ENCODE data around the gene PXYLP1.

DNA sequence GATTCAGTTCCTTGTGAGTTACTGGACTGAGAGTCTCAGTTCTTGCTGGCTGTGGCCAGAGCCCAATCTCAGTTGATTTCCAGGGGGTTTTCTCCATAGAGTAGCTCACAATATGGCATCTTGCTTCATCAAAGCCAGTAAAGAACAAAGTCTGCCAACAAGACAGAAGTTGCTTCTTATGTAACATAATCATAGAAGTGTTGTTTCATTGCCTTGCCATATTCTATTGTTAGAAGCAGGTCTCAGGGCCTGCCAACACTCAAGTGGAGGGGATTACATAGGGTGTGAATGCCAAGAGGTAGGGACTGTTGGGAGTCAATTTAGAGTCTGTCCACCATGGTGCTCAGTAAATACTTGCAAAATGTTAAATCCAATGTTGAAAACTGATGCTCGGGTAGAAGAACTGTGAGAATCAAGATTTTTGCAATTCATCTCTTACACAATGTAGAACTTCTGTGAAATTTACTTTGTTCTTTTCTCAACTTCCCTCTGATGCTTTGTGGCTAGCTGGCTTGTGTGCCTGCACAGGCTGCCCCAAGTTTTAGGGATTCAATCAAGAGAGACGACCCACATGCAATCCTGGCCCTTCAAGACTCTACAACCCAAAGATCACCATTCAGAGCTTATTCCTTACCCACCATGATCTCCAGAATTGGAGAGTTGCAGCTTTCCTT lies 13.3 kb upstream of the PXYLP1 start:
- no peak for TF ChIP-seq POLR2A (IDR thresholded peaks at IDR 0.05; ENCODE audit: low read depth, low read length)
- no peak for TF ChIP-seq POLR2AphosphoS5 (IDR thresholded peaks at IDR 0.05; ENCODE audit: low read depth, low read length)
- TF ChIP-seq TAF1 (IDR thresholded peaks at IDR 0.05; ENCODE audit: borderline replicate concordance, low read depth, low read length): no peak
